ENCODE results near the gene FBXW8. TPM values are rescaled to one million over a fixed set of nuclear protein-coding genes. Genes with fewer than 3 reads are reported as not detected.

The FBXW8 gene
- total and polyA plus RNA-seq, 2 donors from 2014 or later: 3.3 to 20.3 TPM

DNA sequence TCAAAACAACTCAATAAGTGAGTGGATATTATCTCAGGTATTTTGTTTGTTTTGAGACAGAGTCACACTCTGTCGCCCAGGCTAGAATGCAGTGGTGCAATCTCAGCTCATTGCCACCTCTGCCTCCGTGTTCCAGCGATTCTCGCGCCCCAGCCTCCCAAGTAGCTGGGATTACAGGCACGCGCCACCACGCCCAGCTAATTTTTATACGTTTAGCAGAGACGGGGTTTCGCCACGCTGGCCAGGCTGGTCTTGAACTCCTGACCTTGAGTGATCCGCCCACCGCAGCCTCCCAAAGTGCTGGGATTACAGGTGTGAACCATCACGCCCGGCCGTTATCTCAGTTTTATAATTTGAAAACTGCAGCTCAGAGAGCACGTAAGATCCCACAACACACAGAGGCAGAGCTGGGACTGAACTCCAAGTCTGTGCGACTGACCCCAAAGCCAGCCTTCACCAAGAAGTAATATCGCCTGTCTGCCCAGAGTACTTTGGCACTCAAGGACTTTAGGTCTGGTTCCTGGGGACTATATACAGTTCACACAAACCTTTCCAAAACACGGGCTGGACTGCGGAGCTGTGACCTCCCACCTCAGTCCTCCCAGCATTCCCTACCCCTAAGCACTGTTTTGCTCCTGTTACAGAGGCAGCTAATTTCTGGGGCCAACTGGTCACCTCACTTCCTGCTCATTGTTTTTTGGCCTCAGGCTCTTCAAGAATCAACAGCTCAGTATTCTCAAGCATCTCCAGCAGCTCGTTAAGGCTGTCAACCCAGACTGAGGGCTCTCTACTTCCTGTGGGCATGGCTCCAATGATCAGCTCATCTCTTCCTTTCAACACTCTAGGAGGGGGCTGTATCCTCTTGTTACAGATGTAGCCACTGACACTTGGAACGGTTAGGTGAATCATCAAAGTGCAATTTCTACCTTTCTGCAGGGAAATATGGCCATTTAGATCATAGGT lies 165.9 kb downstream of the FBXW8 start:
- Histone ChIP-seq H3K27ac (ENCODE audit: low read depth in 2 of 2, low read length in 2 of 2) (no peak overlapping the region), H3K4me1 (ENCODE audit: control insufficient read depth in 2 of 3, insufficient read depth in 2 of 3, low read depth in 1 of 3, low read length in 3 of 3) (peaks cover 0 to 3% (median 0%) of the 10 kb centered on the region in 3 donors), H3K4me3 (ENCODE audit: low read length in 3 of 3) (no peak overlapping the region), H3K9ac (ENCODE audit: low read length in 3 of 3) (no peak overlapping the region), H3K36me3 (ENCODE audit: control insufficient read depth in 2 of 3, insufficient read depth in 3 of 3, low read length in 3 of 3) (no peaks in the 10 kb centered on the region), H3K9me3 (ENCODE audit: control insufficient read depth in 2 of 3, insufficient read depth in 1 of 3, low read length in 3 of 3) (no peaks in the 10 kb centered on the region), H3K27me3 (ENCODE audit: control insufficient read depth, insufficient read depth, low read length) (no peaks in the 10 kb centered on the region)
- intact Hi-C loops (cut with DNase I): no loop called here
- DNase-seq (peak in 4 of 5 donors; percentile 6 to 83 (median 56)), FAIRE-seq (no peak)
- TF ChIP-seq, protein P1, sequence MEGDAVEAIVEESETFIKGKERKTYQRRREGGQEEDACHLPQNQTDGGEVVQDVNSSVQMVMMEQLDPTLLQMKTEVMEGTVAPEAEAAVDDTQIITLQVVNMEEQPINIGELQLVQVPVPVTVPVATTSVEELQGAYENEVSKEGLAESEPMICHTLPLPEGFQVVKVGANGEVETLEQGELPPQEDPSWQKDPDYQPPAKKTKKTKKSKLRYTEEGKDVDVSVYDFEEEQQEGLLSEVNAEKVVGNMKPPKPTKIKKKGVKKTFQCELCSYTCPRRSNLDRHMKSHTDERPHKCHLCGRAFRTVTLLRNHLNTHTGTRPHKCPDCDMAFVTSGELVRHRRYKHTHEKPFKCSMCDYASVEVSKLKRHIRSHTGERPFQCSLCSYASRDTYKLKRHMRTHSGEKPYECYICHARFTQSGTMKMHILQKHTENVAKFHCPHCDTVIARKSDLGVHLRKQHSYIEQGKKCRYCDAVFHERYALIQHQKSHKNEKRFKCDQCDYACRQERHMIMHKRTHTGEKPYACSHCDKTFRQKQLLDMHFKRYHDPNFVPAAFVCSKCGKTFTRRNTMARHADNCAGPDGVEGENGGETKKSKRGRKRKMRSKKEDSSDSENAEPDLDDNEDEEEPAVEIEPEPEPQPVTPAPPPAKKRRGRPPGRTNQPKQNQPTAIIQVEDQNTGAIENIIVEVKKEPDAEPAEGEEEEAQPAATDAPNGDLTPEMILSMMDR (IDR thresholded peaks at IDR 0.05; ENCODE audit: borderline replicate concordance, extremely low read depth, insufficient read depth): no peak

DNA sequence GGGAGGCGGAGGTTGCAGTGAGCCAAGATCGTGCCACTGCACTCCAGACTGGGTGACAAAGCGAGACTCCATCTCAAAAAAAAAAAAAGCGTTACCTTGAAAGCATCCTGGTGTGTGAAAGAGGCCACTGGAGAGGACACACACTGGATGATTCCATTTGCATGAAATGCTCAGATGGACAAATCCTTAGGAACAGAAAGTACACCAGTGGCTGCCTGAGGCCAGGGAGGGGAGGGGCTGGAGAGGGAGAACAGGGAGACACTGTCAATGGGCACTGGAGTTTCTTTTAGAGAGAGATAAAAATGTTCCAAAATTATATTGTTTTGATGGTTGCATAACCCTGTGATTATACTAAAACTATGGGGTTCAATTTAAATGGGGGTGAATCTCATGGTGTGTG lies 168.7 kb downstream of the FBXW8 start:
- no peak overlapping the region for H3K9ac ChIP-seq (ENCODE audit: low read length in 3 of 3)
- no peak overlapping the region for H3K4me3 ChIP-seq (ENCODE audit: low read length in 3 of 3)
- FAIRE-seq (no peak), DNase-seq (peak in 1 of 5 donors; percentile 9)
- no peaks in the 10 kb centered on the region for H3K36me3 ChIP-seq (ENCODE audit: control insufficient read depth in 2 of 3, insufficient read depth in 3 of 3, low read length in 3 of 3)
- H3K27ac ChIP-seq (ENCODE audit: low read depth in 2 of 2, low read length in 2 of 2): no peak overlapping the region
- TF ChIP-seq, protein P1 (IDR thresholded peaks at IDR 0.05; ENCODE audit: borderline replicate concordance, extremely low read depth, insufficient read depth): no peak
- H3K9me3 ChIP-seq (ENCODE audit: control insufficient read depth in 2 of 3, insufficient read depth in 1 of 3, low read length in 3 of 3): no peaks in the 10 kb centered on the region
- intact Hi-C loops (cut with DNase I): no loop called here
- H3K4me1 ChIP-seq (ENCODE audit: control insufficient read depth in 2 of 3, insufficient read depth in 2 of 3, low read depth in 1 of 3, low read length in 3 of 3): peaks cover 0 to 3% (median 0%) of the 10 kb centered on the region in 3 donors
- H3K27me3 ChIP-seq (ENCODE audit: control insufficient read depth, insufficient read depth, low read length): no peaks in the 10 kb centered on the region

GRCh38 chr12:117080661-117081144 lies 170.0 kb downstream of the FBXW8 start:
- H3K36me3 ChIP-seq (ENCODE audit: control insufficient read depth in 2 of 3, insufficient read depth in 3 of 3, low read length in 3 of 3): no peaks in the 10 kb centered on the region
- no peak overlapping the region for H3K9ac ChIP-seq (ENCODE audit: low read length in 3 of 3)
- no peak overlapping the region for H3K27ac ChIP-seq (ENCODE audit: low read depth in 2 of 2, low read length in 2 of 2)
- H3K9me3 ChIP-seq (ENCODE audit: control insufficient read depth in 2 of 3, insufficient read depth in 1 of 3, low read length in 3 of 3): no peaks in the 10 kb centered on the region
- intact Hi-C loops (cut with DNase I): no loop called here
- H3K4me3 ChIP-seq (ENCODE audit: low read length in 3 of 3): no peak overlapping the region
- TF ChIP-seq, protein P1 (IDR thresholded peaks at IDR 0.05; ENCODE audit: borderline replicate concordance, extremely low read depth, insufficient read depth): no peak
- DNase-seq: peak; percentile 40 to 93 (median 86)
- H3K4me1 ChIP-seq (ENCODE audit: control insufficient read depth in 2 of 3, insufficient read depth in 2 of 3, low read depth in 1 of 3, low read length in 3 of 3): peaks cover 0 to 3% (median 0%) of the 10 kb centered on the region in 3 donors
- no peak for FAIRE-seq
- no peaks in the 10 kb centered on the region for H3K27me3 ChIP-seq (ENCODE audit: control insufficient read depth, insufficient read depth, low read length)

Other genes starting within 250 kb of the FBXW8 start
- gene SPRING1, start 172.9 kb upstream of the FBXW8 start, total RNA-seq: 49.4 TPM
- gene SPRING1, start 172.9 kb upstream of the FBXW8 start, polyA plus RNA-seq (ENCODE audit: insufficient read depth, low read depth, low replicate concordance): 45.3 TPM
- gene RNFT2, start 172.6 kb upstream of the FBXW8 start, total RNA-seq: 6.8 TPM
- 4.3 TPM for gene RNFT2, start 172.6 kb upstream of the FBXW8 start, polyA plus RNA-seq (ENCODE audit: insufficient read depth, low read depth, low replicate concordance)
- gene HRK, start 29.5 kb upstream of the FBXW8 start, total RNA-seq: 5.0 TPM
- not detected for gene HRK, start 29.5 kb upstream of the FBXW8 start, polyA plus RNA-seq (ENCODE audit: insufficient read depth, low read depth, low replicate concordance)
- gene TESC, start 188.5 kb downstream of the FBXW8 start, total RNA-seq: 92.6 TPM
- gene TESC, start 188.5 kb downstream of the FBXW8 start, polyA plus RNA-seq (ENCODE audit: insufficient read depth, low read depth, low replicate concordance): 19.1 TPM

All from kidney (tissue), 14 donors.